Muscle of leg (tissue), 11 donors: Measurements from ENCODE around the gene KLK2. TPM values are rescaled to one million over a fixed set of nuclear protein-coding genes. Genes with fewer than 3 reads are reported as not detected.
A peak's percentile ranks its signal among the peaks of the same experiment; 100 is the strongest.

ENCODE experiments used
- DNase-seq: peaks from one replicate; pipeline ENCODE4 v3.0.0; 2013
- H3K27ac ChIP-seq: one replicate; pipeline ENCODE4 v1.5.1; 2013; ENCODE audit warnings: mild to moderate bottlenecking, low read length, control low read depth
- H3K27me3 ChIP-seq: one replicate; pipeline ENCODE4 v1.6.1; 2013; ENCODE audit warnings: low read length; ENCODE audit not compliant: control insufficient read depth, insufficient read depth
- H3K36me3 ChIP-seq: one replicate; pipeline ENCODE4 v1.6.1; 2013; ENCODE audit warnings: low read length; ENCODE audit not compliant: control insufficient read depth, insufficient read depth
- H3K4me1 ChIP-seq: one replicate; pipeline ENCODE4 v1.6.1; 2013; ENCODE audit warnings: low read length; ENCODE audit not compliant: control insufficient read depth, insufficient read depth
- H3K4me3 ChIP-seq: one replicate; pipeline ENCODE4 v1.5.1; 2013; ENCODE audit warnings: low read length, control low read depth
- H3K9me3 ChIP-seq: replicated peaks from 2 replicates; pipeline ENCODE4 v1.6.1; 2013; ENCODE audit warnings: low read depth, low read length; ENCODE audit not compliant: control insufficient read depth
- WGBS: methylation state at CpG from one replicate; pipeline ENCODE4 v1.1.5; 2013; ENCODE audit warnings: missing lambda C conversion rate; ENCODE audit not compliant: insufficient coverage; 5-methylcytosine and 5-hydroxymethylcytosine counted together
- polyA plus RNA-seq, 8 donors: library from polyadenylated mRNA; unstranded; fragments of 120-200 nt; gene quantifications; one replicate each; pipeline versions ENCODE4 v1.2.1 to v1.2.3, GENCODE V29; 2013; ENCODE audit warnings: inconsistent platforms in 1 of 8, low replicate concordance in 1 of 8; ENCODE audit not compliant: insufficient read length in 8 of 8, insufficient read depth in 1 of 8
- total RNA-seq: library from RNA; stranded (reverse); fragments of 120-200 nt; gene quantifications from one replicate; pipeline ENCODE4 v1.2.4, GENCODE V29; 2013

Gene KLK2
- total and polyA plus RNA-seq, 9 donors: 0.30 TPM; not detected in 8

- H3K27me3 ChIP-seq: peaks cover 11% of the 10 kb centered on the region
- 19% methylated on average over 16 of the region's 21 CpGs for WGBS
These were observed 49.1 kb downstream of the KLK2 start for GRCh38 chr19:50922317-50922853.

GRCh38 chr19:50924586-50924985, 51.3 kb downstream of the KLK2 start:
- Histone ChIP-seq H3K4me1 (no peaks in the 10 kb centered on the region), H3K4me3 (no peak overlapping the region), H3K9me3 (no peaks in the 10 kb centered on the region), H3K36me3 (no peaks in the 10 kb centered on the region), H3K27me3 (peaks cover 6% of the 10 kb centered on the region), H3K27ac (no peak overlapping the region)
- WGBS: no CpG with 5 or more reads among the region's 6 CpGs
- no peak for DNase-seq

More at GRCh38 chr19:50922317-50922853, 49.1 kb downstream of the KLK2 start:
- Histone ChIP-seq H3K4me1 (no peaks in the 10 kb centered on the region), H3K4me3 (no peak overlapping the region), H3K9me3 (no peaks in the 10 kb centered on the region), H3K36me3 (no peaks in the 10 kb centered on the region), H3K27ac (no peak overlapping the region)
- DNase-seq: peak; percentile 80

- no peaks in the 10 kb centered on the region for H3K36me3 ChIP-seq
- H3K27ac ChIP-seq: no peak overlapping the region
- no peaks in the 10 kb centered on the region for H3K9me3 ChIP-seq
- DNase-seq: no peak
- no CpG with 5 or more reads among the region's 2 CpGs for WGBS
- H3K4me3 ChIP-seq: no peak overlapping the region
- peaks cover 8% of the 10 kb centered on the region for H3K27me3 ChIP-seq
- H3K4me1 ChIP-seq: no peaks in the 10 kb centered on the region
These were observed 52.5 kb downstream of the KLK2 start for GRCh38 chr19:50925734-50926133.

- 100% methylated on average over 2 of the region's 11 CpGs for WGBS
- no peaks in the 10 kb centered on the region for H3K36me3 ChIP-seq
- peaks cover 7% of the 10 kb centered on the region for H3K27me3 ChIP-seq
These were observed 52.9 kb downstream of the KLK2 start for GRCh38 chr19:50926144-50926543.

GRCh38 chr19:50928831-50929230, 55.6 kb downstream of the KLK2 start:
- H3K9me3 ChIP-seq: no peaks in the 10 kb centered on the region
- H3K27ac ChIP-seq: no peak overlapping the region
- no peak overlapping the region for H3K4me3 ChIP-seq
- peaks cover 7% of the 10 kb centered on the region for H3K27me3 ChIP-seq
- WGBS: 77% methylated on average over 3 of the region's 5 CpGs
- DNase-seq: no peak
- no peaks in the 10 kb centered on the region for H3K36me3 ChIP-seq
- no peaks in the 10 kb centered on the region for H3K4me1 ChIP-seq

More at GRCh38 chr19:50926144-50926543, 52.9 kb downstream of the KLK2 start:
- H3K9me3 ChIP-seq: no peaks in the 10 kb centered on the region
- H3K4me1 ChIP-seq: no peaks in the 10 kb centered on the region
- no peak for DNase-seq
- no peak overlapping the region for H3K27ac ChIP-seq
- H3K4me3 ChIP-seq: no peak overlapping the region

Other genes with a start within 250 kb of the KLK2 start
- 0.09 TPM for gene SYT3, start 233.6 kb upstream of the KLK2 start, total RNA-seq
- under 1 TPM in 2 of 8 donors, not detected in 6; 0.12 to 0.14 TPM for gene SYT3, start 233.6 kb upstream of the KLK2 start, polyA plus RNA-seq
- gene C19orf81, start 224.0 kb upstream of the KLK2 start, total RNA-seq: 4.2 TPM
- gene C19orf81, start 224.0 kb upstream of the KLK2 start, polyA plus RNA-seq: 1 to 10 TPM in 7 of 8 donors, under 1 TPM in 1; 0.70 to 3.8 (median 1.3) TPM
- 12.1 TPM for gene SHANK1, start 153.6 kb upstream of the KLK2 start, total RNA-seq
- gene SHANK1, start 153.6 kb upstream of the KLK2 start, polyA plus RNA-seq: 10 to 100 TPM; 14.4 to 37.4 (median 23.3) TPM
- 35.2 TPM for gene CLEC11A, start 150.1 kb upstream of the KLK2 start, total RNA-seq
- gene CLEC11A, start 150.1 kb upstream of the KLK2 start, polyA plus RNA-seq: 10 to 100 TPM; 18.8 to 40.3 (median 36.6) TPM
- not detected for gene GPR32, start 103.0 kb upstream of the KLK2 start, total RNA-seq
- gene GPR32, start 103.0 kb upstream of the KLK2 start, polyA plus RNA-seq: not detected
- gene ACP4, start 83.0 kb upstream of the KLK2 start, total RNA-seq: not detected
- under 1 TPM in 3 of 8 donors, not detected in 5; 0.15 to 0.16 (median 0.15) TPM for gene ACP4, start 83.0 kb upstream of the KLK2 start, polyA plus RNA-seq
- gene KLK1, start 49.7 kb upstream of the KLK2 start, total RNA-seq: not detected
- gene KLK1, start 49.7 kb upstream of the KLK2 start, polyA plus RNA-seq: under 1 TPM; 0.15 to 0.54 (median 0.28) TPM
- not detected for gene KLK15, start 39.9 kb upstream of the KLK2 start, total RNA-seq
- gene KLK15, start 39.9 kb upstream of the KLK2 start, polyA plus RNA-seq: under 1 TPM in 1 of 8 donors, not detected in 7; 0.17 TPM
- not detected for gene KLK3, start 18.5 kb upstream of the KLK2 start, total RNA-seq
- not detected for gene KLK3, start 18.5 kb upstream of the KLK2 start, polyA plus RNA-seq
- not detected for gene KLK4, start 38.0 kb downstream of the KLK2 start, total RNA-seq
- not detected for gene KLK4, start 38.0 kb downstream of the KLK2 start, polyA plus RNA-seq
- not detected for gene KLK5, start 79.6 kb downstream of the KLK2 start, total RNA-seq
- gene KLK5, start 79.6 kb downstream of the KLK2 start, polyA plus RNA-seq: under 1 TPM in 1 of 8 donors, not detected in 7; 0.34 TPM
- 0.09 TPM for gene KLK6, start 96.2 kb downstream of the KLK2 start, total RNA-seq
- under 1 TPM in 5 of 8 donors, not detected in 3; 0.12 to 0.62 (median 0.23) TPM for gene KLK6, start 96.2 kb downstream of the KLK2 start, polyA plus RNA-seq
- gene KLK7, start 110.5 kb downstream of the KLK2 start, total RNA-seq: not detected
- gene KLK7, start 110.5 kb downstream of the KLK2 start, polyA plus RNA-seq: under 1 TPM in 4 of 8 donors, not detected in 4; 0.05 to 0.30 (median 0.17) TPM
- gene KLK8, start 128.2 kb downstream of the KLK2 start, total RNA-seq: not detected
- gene KLK8, start 128.2 kb downstream of the KLK2 start, polyA plus RNA-seq: 1 to 10 TPM in 1 of 8 donors, not detected in 7; 1.0 TPM
- gene KLK10, start 146.3 kb downstream of the KLK2 start, total RNA-seq: not detected
- under 1 TPM in 7 of 8 donors, not detected in 1; 0.06 to 0.57 (median 0.15) TPM for gene KLK10, start 146.3 kb downstream of the KLK2 start, polyA plus RNA-seq
- gene KLK11, start 153.2 kb downstream of the KLK2 start, total RNA-seq: not detected
- 1 to 10 TPM in 1 of 8 donors, under 1 TPM in 2, not detected in 5; 0.34 to 2.1 (median 0.45) TPM for gene KLK11, start 153.2 kb downstream of the KLK2 start, polyA plus RNA-seq
- gene KLK12, start 161.6 kb downstream of the KLK2 start, total RNA-seq: not detected
- not detected for gene KLK12, start 161.6 kb downstream of the KLK2 start, polyA plus RNA-seq
- not detected for gene KLK13, start 191.7 kb downstream of the KLK2 start, total RNA-seq
- under 1 TPM in 1 of 8 donors, not detected in 7; 0.21 TPM for gene KLK13, start 191.7 kb downstream of the KLK2 start, polyA plus RNA-seq
- not detected for gene KLK14, start 209.4 kb downstream of the KLK2 start, total RNA-seq
- under 1 TPM in 5 of 8 donors, not detected in 3; 0.28 to 0.52 (median 0.34) TPM for gene KLK14, start 209.4 kb downstream of the KLK2 start, polyA plus RNA-seq
- 4.8 TPM for gene CTU1, start 235.0 kb downstream of the KLK2 start, total RNA-seq
- gene CTU1, start 235.0 kb downstream of the KLK2 start, polyA plus RNA-seq: 1 to 10 TPM; 2.7 to 4.3 (median 3.3) TPM